Common myeloid progenitor, CD34-positive (primary cell): ENCODE measurements around the gene PIK3R1.

Experiments
- CTCF ChIA-PET: fragments of 350-600 bp; sonication (Branson Sonifier 250); formaldehyde crosslinking; loops from one replicate; lab custom pipeline; 2021; ENCODE audit warnings: antibody characterized with exemption; lab: Charles Lee
- POLR2A ChIA-PET: fragments of 350-600 bp; sonication (Branson Sonifier 250); formaldehyde crosslinking; loops from one replicate; lab custom pipeline; 2021; ENCODE audit warnings: antibody characterized with exemption; lab: Charles Lee
- DNase-seq, 3 donors: peaks; one replicate each; pipeline versions ENCODE4 v3.0.0 to v3.0.0-alpha.2; 2013
- H3K27ac ChIP-seq, 2 experiments: 1 replicate in 1 of 2; 2 replicates in 1 of 2; pipeline ENCODE4 v1.7.0; 2013; ENCODE audit warnings: inconsistent platforms in 2 of 2, low read length in 2 of 2, mild to moderate bottlenecking in 2 of 2, low read depth in 1 of 2, moderate library complexity in 1 of 2; ENCODE audit not compliant: severe bottlenecking in 2 of 2, insufficient read depth in 1 of 2, poor library complexity in 1 of 2
- H3K27me3 ChIP-seq, 5 experiments: replicated peaks in 2 of 5; 1 replicate in 3 of 5; 2 replicates in 2 of 5; pipeline versions ENCODE4 v1.6.1 to v1.7.0; 2013; ENCODE audit warnings: low read length in 4 of 5, mild to moderate bottlenecking in 2 of 5, moderate library complexity in 2 of 5, inconsistent platforms in 1 of 5; ENCODE audit not compliant: insufficient read depth in 5 of 5, control insufficient read depth in 4 of 5
- H3K36me3 ChIP-seq, 4 experiments: 1 replicate in 2 of 4; 2 replicates in 2 of 4; pipeline versions ENCODE4 v1.6.1 to v1.7.0; 2013; ENCODE audit warnings: low read length in 3 of 4, control low read depth in 1 of 4, mild to moderate bottlenecking in 1 of 4; ENCODE audit not compliant: control insufficient read depth in 4 of 4, insufficient read depth in 4 of 4
- H3K4me1 ChIP-seq, 4 experiments: 1 replicate in 3 of 4; 2 replicates in 1 of 4; pipeline versions ENCODE4 v1.6.1 to v1.7.1; 2013; ENCODE audit warnings: low read length in 3 of 4, mild to moderate bottlenecking in 3 of 4, control low read depth in 1 of 4, inconsistent platforms in 1 of 4, moderate library complexity in 1 of 4; ENCODE audit not compliant: control insufficient read depth in 4 of 4, insufficient read depth in 4 of 4; ENCODE audit errors: control extremely low read depth in 1 of 4
- H3K4me3 ChIP-seq, 7 experiments: 1 replicate in 4 of 7; 2 replicates in 3 of 7; pipeline versions ENCODE4 v1.5.1 to v1.7.0; 2013; ENCODE audit warnings: mild to moderate bottlenecking in 7 of 7, low read length in 6 of 7, moderate library complexity in 6 of 7, inconsistent platforms in 2 of 7, low read depth in 2 of 7, control low read depth in 1 of 7; ENCODE audit not compliant: insufficient read depth in 4 of 7, control insufficient read depth in 1 of 7; ENCODE audit errors: extremely low read depth in 1 of 7
- H3K9me3 ChIP-seq, 5 experiments: 1 replicate in 4 of 5; 2 replicates in 1 of 5; pipeline versions ENCODE4 v1.6.1 to v1.7.1; 2013; ENCODE audit warnings: low read length in 4 of 5, mild to moderate bottlenecking in 2 of 5, inconsistent platforms in 1 of 5, low read depth in 1 of 5, moderate library complexity in 1 of 5; ENCODE audit not compliant: control insufficient read depth in 4 of 5, insufficient read depth in 2 of 5; ENCODE audit errors: control extremely low read depth in 1 of 5
- WGBS: methylation state at CpG from one replicate; pipeline ENCODE4 v1.1.5; 2013; ENCODE audit not compliant: insufficient coverage; 5-methylcytosine and 5-hydroxymethylcytosine counted together

PIK3R1 gene

GRCh38 chr5:68182534-68182933 is 33.0 kb upstream of the PIK3R1 start:
- Histone ChIP-seq H3K36me3 (no peaks in the 10 kb centered on the region), H3K27ac (no peak overlapping the region), H3K4me3 (no peak overlapping the region), H3K9me3 (no peaks in the 10 kb centered on the region), H3K27me3 (no peaks in the 10 kb centered on the region), H3K4me1 (peaks cover 0 to 6% (median 0%) of the 10 kb centered on the region in 4 experiments)
- ChIA-PET POLR2A (no interaction called here), CTCF (no interaction called here)
- 100% methylated on average over 2 of the region's 3 CpGs for WGBS
- no peak for DNase-seq

- WGBS, result 64% methylated on average over 33 of the region's 34 CpGs
- H3K27me3 ChIP-seq, result no peaks in the 10 kb centered on the region
- no peaks in the 10 kb centered on the region for H3K9me3 ChIP-seq
- ChIA-PET POLR2A (no interaction called here), CTCF (no interaction called here)
- no peak for DNase-seq
- H3K4me1 ChIP-seq, result peaks cover 0 to 6% (median 0%) of the 10 kb centered on the region in 4 experiments
- H3K27ac ChIP-seq, result no peak overlapping the region
- H3K36me3 ChIP-seq, result no peaks in the 10 kb centered on the region
- H3K4me3 ChIP-seq, result peak overlapping the region in 1 of 7 experiments; percentile 11
These were observed 28.1 kb upstream of the PIK3R1 start for GRCh38 chr5:68187268-68188055.

GRCh38 chr5:68189171-68189570 is 26.4 kb upstream of the PIK3R1 start:
- DNase-seq, result no peak
- CTCF ChIA-PET, result interaction anchor here (1.3 kb wide), 1 partner anchor 41 kb away, joined by 3 read pairs; no protein-coding TSS in a partner anchor
- Histone ChIP-seq H3K4me3 (no peak overlapping the region), H3K36me3 (no peaks in the 10 kb centered on the region), H3K9me3 (no peaks in the 10 kb centered on the region), H3K27me3 (no peaks in the 10 kb centered on the region), H3K27ac (no peak overlapping the region), H3K4me1 (peaks cover 0 to 4% (median 4%) of the 10 kb centered on the region in 4 experiments)
- POLR2A ChIA-PET, result no interaction called here
- 100% methylated on average over 4 of the region's 7 CpGs for WGBS

- CTCF ChIA-PET, result interaction anchor here (1.3 kb wide), 1 partner anchor 41 kb away, joined by 3 read pairs; no protein-coding TSS in a partner anchor
- Histone ChIP-seq H3K27me3 (no peaks in the 10 kb centered on the region), H3K27ac (no peak overlapping the region), H3K4me3 (no peak overlapping the region), H3K36me3 (no peaks in the 10 kb centered on the region), H3K4me1 (peaks cover 0 to 8% (median 4%) of the 10 kb centered on the region in 4 experiments), H3K9me3 (no peaks in the 10 kb centered on the region)
- DNase-seq, result no peak
- POLR2A ChIA-PET, result no interaction called here
- WGBS, result 98% methylated on average over 4 of the region's 5 CpGs
These were observed 25.9 kb upstream of the PIK3R1 start for GRCh38 chr5:68189613-68190012.

GRCh38 chr5:68190619-68191018 is 24.9 kb upstream of the PIK3R1 start:
- Histone ChIP-seq H3K27ac (no peak overlapping the region), H3K27me3 (no peaks in the 10 kb centered on the region), H3K36me3 (no peaks in the 10 kb centered on the region), H3K4me3 (no peak overlapping the region), H3K9me3 (no peaks in the 10 kb centered on the region), H3K4me1 (peaks cover 0 to 10% (median 4%) of the 10 kb centered on the region in 4 experiments)
- WGBS, result 100% methylated on average over 1 of the region's 4 CpGs
- POLR2A ChIA-PET, result no interaction called here
- CTCF ChIA-PET, result no interaction called here
- no peak for DNase-seq

GRCh38 chr5:68191083-68191791 is 24.3 kb upstream of the PIK3R1 start:
- no peak overlapping the region for H3K27ac ChIP-seq
- H3K9me3 ChIP-seq, result no peaks in the 10 kb centered on the region
- peaks cover 0 to 10% (median 4%) of the 10 kb centered on the region in 4 experiments for H3K4me1 ChIP-seq
- H3K27me3 ChIP-seq, result no peaks in the 10 kb centered on the region
- no peak overlapping the region for H3K4me3 ChIP-seq
- POLR2A ChIA-PET, result no interaction called here
- H3K36me3 ChIP-seq, result no peaks in the 10 kb centered on the region
- WGBS, result 100% methylated on average over 1 of the region's 1 CpG
- DNase-seq, result no peak
- CTCF ChIA-PET, result interaction anchor here (0.6 to 1.7 kb wide), 3 partner anchors 9 to 424 kb away, joined by 3 to 5 read pairs (median 3); no protein-coding TSS in a partner anchor

- Histone ChIP-seq H3K4me1 (peaks cover 2 to 10% (median 6%) of the 10 kb centered on the region in 4 experiments), H3K27me3 (no peaks in the 10 kb centered on the region), H3K36me3 (no peaks in the 10 kb centered on the region), H3K9me3 (no peaks in the 10 kb centered on the region), H3K27ac (no peak overlapping the region), H3K4me3 (no peak overlapping the region)
- DNase-seq, result no peak
- WGBS, result 91% methylated on average over 3 of the region's 3 CpGs
- CTCF ChIA-PET, result interaction anchor here (0.6 to 1.7 kb wide), 3 partner anchors 12 to 21 kb away, joined by 3 to 5 read pairs (median 4); no protein-coding TSS in a partner anchor
- POLR2A ChIA-PET, result interaction anchor here (0.6 kb wide), 1 partner anchor 180 kb away, joined by 4 read pairs; no protein-coding TSS in a partner anchor
These were observed 22.9 kb upstream of the PIK3R1 start for GRCh38 chr5:68192679-68193060.
